ENCODE data around the gene CDH4.

DNA sequence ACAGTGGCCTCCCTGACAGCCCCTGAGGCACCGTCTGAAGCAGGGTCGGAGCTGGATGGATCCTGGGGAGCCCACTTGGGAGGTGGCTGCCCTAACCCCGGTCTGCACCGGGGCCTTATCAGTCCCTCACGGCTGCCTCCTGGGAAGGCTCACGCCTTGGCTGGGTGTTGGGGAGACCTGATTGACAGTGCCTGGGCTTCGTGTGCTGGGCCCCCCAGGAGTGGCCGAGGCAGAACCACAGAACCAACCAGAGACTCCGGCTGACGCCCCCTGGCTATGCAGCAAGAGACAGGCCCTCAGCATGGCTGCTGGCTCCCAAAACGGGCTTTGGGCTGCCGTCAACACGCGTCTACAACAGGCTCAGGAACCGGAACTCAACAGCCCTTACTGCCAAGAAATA lies 594.0 kb downstream of the CDH4 start:
- no peak for TF ChIP-seq HDAC2 (CRISPR knock-in tag; IDR thresholded peaks at IDR 0.05)
- TF ChIP-seq, protein P1, sequence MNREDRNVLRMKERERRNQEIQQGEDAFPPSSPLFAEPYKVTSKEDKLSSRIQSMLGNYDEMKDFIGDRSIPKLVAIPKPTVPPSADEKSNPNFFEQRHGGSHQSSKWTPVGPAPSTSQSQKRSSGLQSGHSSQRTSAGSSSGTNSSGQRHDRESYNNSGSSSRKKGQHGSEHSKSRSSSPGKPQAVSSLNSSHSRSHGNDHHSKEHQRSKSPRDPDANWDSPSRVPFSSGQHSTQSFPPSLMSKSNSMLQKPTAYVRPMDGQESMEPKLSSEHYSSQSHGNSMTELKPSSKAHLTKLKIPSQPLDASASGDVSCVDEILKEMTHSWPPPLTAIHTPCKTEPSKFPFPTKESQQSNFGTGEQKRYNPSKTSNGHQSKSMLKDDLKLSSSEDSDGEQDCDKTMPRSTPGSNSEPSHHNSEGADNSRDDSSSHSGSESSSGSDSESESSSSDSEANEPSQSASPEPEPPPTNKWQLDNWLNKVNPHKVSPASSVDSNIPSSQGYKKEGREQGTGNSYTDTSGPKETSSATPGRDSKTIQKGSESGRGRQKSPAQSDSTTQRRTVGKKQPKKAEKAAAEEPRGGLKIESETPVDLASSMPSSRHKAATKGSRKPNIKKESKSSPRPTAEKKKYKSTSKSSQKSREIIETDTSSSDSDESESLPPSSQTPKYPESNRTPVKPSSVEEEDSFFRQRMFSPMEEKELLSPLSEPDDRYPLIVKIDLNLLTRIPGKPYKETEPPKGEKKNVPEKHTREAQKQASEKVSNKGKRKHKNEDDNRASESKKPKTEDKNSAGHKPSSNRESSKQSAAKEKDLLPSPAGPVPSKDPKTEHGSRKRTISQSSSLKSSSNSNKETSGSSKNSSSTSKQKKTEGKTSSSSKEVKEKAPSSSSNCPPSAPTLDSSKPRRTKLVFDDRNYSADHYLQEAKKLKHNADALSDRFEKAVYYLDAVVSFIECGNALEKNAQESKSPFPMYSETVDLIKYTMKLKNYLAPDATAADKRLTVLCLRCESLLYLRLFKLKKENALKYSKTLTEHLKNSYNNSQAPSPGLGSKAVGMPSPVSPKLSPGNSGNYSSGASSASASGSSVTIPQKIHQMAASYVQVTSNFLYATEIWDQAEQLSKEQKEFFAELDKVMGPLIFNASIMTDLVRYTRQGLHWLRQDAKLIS (CRISPR knock-in tag; IDR thresholded peaks at IDR 0.05): no peak
- TF ChIP-seq ZNF12 (CRISPR knock-in tag; IDR thresholded peaks at IDR 0.05): no peak
- TF ChIP-seq ZNF678 (CRISPR knock-in tag; IDR thresholded peaks at IDR 0.05): no peak
- TF ChIP-seq, protein P2, sequence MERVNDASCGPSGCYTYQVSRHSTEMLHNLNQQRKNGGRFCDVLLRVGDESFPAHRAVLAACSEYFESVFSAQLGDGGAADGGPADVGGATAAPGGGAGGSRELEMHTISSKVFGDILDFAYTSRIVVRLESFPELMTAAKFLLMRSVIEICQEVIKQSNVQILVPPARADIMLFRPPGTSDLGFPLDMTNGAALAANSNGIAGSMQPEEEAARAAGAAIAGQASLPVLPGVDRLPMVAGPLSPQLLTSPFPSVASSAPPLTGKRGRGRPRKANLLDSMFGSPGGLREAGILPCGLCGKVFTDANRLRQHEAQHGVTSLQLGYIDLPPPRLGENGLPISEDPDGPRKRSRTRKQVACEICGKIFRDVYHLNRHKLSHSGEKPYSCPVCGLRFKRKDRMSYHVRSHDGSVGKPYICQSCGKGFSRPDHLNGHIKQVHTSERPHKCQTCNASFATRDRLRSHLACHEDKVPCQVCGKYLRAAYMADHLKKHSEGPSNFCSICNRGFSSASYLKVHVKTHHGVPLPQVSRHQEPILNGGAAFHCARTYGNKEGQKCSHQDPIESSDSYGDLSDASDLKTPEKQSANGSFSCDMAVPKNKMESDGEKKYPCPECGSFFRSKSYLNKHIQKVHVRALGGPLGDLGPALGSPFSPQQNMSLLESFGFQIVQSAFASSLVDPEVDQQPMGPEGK (CRISPR knock-in tag; IDR thresholded peaks at IDR 0.05): no peak
- no peak for TF ChIP-seq HNRNPLL (IDR thresholded peaks at IDR 0.05; ENCODE audit: low read depth, low read length, poor library complexity, severe bottlenecking)
- no peak for TF ChIP-seq FOSL2 (CRISPR knock-in tag; IDR thresholded peaks at IDR 0.05)
- TF ChIP-seq, protein P3, sequence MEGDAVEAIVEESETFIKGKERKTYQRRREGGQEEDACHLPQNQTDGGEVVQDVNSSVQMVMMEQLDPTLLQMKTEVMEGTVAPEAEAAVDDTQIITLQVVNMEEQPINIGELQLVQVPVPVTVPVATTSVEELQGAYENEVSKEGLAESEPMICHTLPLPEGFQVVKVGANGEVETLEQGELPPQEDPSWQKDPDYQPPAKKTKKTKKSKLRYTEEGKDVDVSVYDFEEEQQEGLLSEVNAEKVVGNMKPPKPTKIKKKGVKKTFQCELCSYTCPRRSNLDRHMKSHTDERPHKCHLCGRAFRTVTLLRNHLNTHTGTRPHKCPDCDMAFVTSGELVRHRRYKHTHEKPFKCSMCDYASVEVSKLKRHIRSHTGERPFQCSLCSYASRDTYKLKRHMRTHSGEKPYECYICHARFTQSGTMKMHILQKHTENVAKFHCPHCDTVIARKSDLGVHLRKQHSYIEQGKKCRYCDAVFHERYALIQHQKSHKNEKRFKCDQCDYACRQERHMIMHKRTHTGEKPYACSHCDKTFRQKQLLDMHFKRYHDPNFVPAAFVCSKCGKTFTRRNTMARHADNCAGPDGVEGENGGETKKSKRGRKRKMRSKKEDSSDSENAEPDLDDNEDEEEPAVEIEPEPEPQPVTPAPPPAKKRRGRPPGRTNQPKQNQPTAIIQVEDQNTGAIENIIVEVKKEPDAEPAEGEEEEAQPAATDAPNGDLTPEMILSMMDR (CRISPR knock-in tag; IDR thresholded peaks at IDR 0.05): no peak
- TF ChIP-seq HCFC1 (IDR thresholded peaks at IDR 0.05; ENCODE audit: low read depth, low read length): no peak
- no peak for TF ChIP-seq EZH2 (conservative IDR thresholded peaks at IDR 0.05; ENCODE audit: low read depth, low read length)
- TF ChIP-seq, protein P4, sequence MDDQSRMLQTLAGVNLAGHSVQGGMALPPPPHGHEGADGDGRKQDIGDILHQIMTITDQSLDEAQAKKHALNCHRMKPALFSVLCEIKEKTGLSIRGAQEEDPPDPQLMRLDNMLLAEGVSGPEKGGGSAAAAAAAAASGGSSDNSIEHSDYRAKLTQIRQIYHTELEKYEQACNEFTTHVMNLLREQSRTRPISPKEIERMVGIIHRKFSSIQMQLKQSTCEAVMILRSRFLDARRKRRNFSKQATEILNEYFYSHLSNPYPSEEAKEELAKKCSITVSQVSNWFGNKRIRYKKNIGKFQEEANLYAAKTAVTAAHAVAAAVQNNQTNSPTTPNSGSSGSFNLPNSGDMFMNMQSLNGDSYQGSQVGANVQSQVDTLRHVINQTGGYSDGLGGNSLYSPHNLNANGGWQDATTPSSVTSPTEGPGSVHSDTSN (CRISPR knock-in tag; IDR thresholded peaks at IDR 0.05; ENCODE audit: borderline replicate concordance): no peak
- TF ChIP-seq SRF (IDR thresholded peaks at IDR 0.05; ENCODE audit: low read depth, low read length): no peak

All from HepG2 (cell line).